NOMO-1 (cell line): ENCODE measurements around the gene OR52B4.
"Not testable (repeated sequence)": the region's sequence is repeated elsewhere in the genome, so short reads cannot be mapped to it uniquely, and the experiment has no call there.

ENCODE experiments used
- DNase-seq, 2 experiments: peaks; one replicate each; lab custom pipeline; 2025; ENCODE audit not compliant: unreplicated experiment in 2 of 2; lab: John Stamatoyannopoulos, UW

OR52B4 gene

DNA sequence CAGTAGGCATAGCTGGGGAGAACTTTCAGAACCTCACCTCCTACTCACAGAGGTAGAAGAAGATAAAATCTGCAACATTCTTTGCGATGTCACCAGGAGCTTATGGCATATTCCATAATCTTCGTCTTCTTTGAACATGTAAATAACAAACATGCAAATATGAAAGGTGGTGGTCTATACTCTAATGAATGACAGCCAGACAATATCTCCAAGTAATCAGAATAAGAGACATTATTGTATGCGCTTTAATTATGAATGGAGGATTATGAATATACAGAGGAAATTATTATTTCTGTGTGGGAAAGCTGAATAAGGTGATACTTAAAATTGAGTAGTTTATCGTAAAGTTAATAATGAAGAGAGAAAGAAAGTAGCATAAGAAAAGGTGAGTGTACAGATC is at the start of gene OR52B4:
Gene OR52B4 (minus strand): TSS at position 101 of the 400 bp plus-strand sequence. CDS start 91 bp downstream, at position 10.
- DNase-seq: no peak

GRCh38 chr11:4416816-4417215 is 48.6 kb upstream of the OR52B4 start:
- no peak for DNase-seq

GRCh38 chr11:4416306-4416705 is 48.1 kb upstream of the OR52B4 start:
- no peak for DNase-seq

GRCh38 chr11:4406206-4406605 is 38.0 kb upstream of the OR52B4 start:
- DNase-seq: not testable (repeated sequence)

DNA sequence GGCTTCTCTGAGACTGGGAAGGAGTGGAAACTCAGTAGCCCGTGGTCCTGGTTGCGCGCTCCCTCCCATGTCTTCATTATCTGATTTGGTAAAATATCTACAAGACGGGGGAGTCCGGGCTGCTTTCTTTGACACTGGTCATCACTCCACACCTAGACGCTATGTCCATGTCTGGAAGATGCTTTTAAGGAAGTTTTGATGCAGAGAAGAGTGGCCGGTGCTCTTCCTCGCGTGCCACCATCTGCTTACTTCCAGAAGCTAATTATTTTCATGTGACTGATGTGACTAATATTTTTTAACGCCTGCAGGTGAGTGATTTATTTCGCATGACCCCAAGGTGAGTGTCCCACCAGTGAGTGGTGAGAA is 25.7 kb upstream of the OR52B4 start:
- no peak for DNase-seq

- DNase-seq: peak; percentile 94 to 96
Observed at GRCh38 chr11:4393209-4393857, 25.1 kb upstream of the OR52B4 start, which contains the start of gene TRIM21. Gene TRIM21 (minus strand): TSS chr11:4393702. CDS start chr11:4390409, 3,293 bp downstream.

DNA sequence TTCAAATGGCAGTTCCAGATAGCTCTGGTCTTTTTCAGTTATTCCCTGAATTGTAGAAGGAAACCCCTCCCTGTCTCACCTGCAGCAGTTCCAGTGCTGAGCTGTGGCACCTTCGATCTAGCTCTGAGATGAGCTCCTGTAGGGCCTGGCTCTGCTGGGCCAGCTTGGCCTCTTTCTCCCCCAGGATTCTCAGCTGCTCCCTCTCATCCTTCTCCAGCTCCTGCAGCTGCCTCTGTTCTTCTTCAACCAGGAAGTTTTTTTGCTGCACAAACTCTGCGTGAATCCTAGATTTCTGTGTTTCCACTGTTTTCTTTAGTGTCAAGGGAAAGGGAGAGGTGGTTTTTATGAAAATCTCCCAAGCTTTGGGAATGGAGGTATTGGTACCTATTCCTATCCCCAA is 20.0 kb upstream of the OR52B4 start:
- DNase-seq: no peak

- DNase-seq: no peak
Observed at GRCh38 chr11:4385978-4386740, 18.0 kb upstream of the OR52B4 start.

DNA sequence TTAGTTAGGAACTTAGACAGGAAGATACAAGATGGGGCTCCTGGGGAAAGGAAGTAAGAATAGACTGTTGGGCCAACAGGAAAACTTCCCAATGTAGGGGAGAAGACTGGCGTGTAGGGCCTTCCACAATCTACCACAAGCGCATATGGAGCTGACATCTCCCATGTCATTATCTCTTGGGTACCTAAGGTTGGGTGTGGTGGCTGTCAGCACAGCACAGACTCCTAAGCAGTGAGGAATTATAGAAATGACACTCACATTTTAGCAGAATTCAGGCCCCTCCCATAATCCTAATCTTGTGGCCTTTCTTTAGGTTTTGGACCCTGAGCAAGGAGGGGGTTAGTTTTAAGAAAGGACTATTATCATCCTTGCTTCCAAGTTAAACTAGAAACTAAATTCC is 13.7 kb upstream of the OR52B4 start:
- no peak for DNase-seq

- DNase-seq: no peak
Observed at GRCh38 chr11:4375431-4376140, 7.4 kb upstream of the OR52B4 start.

DNA sequence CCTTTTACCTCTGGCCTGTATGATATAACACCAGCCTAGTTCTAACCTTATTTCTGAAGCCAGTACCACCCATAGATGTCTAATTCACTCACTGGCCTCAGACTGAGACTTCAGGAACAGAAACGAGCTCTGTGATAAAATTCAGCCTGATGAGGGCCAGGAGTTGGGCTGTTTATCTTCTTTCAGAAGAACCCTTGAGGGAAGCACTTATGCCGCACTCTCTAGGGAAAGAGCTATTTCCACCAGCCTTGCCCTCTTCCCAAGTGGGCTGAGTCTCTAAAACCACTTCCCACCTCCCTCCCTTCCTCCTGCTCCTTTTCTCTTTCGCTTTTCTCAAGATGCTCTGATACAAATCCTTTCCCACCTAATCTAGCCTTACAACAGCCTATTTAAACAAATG is 2.0 kb upstream of the OR52B4 start:
- DNase-seq: no peak

- DNase-seq: not testable (repeated sequence)
Observed at GRCh38 chr11:4348142-4348541, 20.0 kb downstream of the OR52B4 start.

DNA sequence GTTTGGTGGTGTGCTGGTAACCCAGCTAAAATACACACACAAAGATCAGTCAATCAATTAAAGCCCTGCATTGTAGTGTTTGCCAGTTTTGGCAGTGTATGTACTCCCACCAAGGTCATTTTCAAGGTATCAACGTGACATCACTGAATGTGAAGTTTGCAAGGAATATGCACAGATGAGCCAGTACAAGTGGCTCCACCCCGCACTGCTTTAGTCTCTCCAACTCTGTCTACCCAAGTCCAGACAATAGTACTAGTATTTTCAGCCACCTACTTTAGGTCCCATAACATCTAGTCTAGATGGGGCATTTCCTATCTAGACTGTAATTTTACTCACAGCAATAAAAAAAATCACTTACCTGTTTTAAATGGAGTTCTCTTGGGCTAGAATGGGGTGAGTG is 22.8 kb downstream of the OR52B4 start:
- not testable (repeated sequence) for DNase-seq

GRCh38 chr11:4334356-4334755 is 33.8 kb downstream of the OR52B4 start:
- not testable (repeated sequence) for DNase-seq
